HL-60 (cell line): Measurements from ENCODE around the gene GJA5.

Source experiments
- DNase-seq, 2 experiments: peaks; one replicate each; pipeline ENCODE4 v3.0.0-alpha.2; 2010 to 2020; ENCODE audit warnings: low read depth in 1 of 2, low spot score in 1 of 2
- H3K27ac ChIP-seq: fragments of 250-450 bp; sonication (Bioruptor Pico); replicated peaks from 2 replicates; pipeline ENCODE4 v1.5.1; 2020; ENCODE audit warnings: mild to moderate bottlenecking, moderate library complexity
- H3K27me3 ChIP-seq: fragments of 250-450 bp; sonication (Bioruptor Pico); 2 replicates; pipeline ENCODE4 v1.5.1; 2021; ENCODE audit warnings: mild to moderate bottlenecking, moderate library complexity; ENCODE audit not compliant: insufficient read depth, poor library complexity, severe bottlenecking
- H3K4me3 ChIP-seq: replicated peaks from 2 replicates; pipeline ENCODE4 v1.5.1; 2011; ENCODE audit warnings: mild to moderate bottlenecking, control low read depth, low read length; ENCODE audit not compliant: insufficient read depth
- CTCF ChIP-seq: IDR thresholded peaks from one replicate; pipeline ENCODE4 v1.5.1; 2011; ENCODE audit warnings: low read length, control low read depth, inconsistent platforms; ENCODE audit not compliant: insufficient read depth
- GABPA ChIP-seq: IDR thresholded peaks from 2 replicates; pipeline ENCODE4 v1.6.1; 2012; ENCODE audit warnings: low read depth
- POLR2AphosphoS5 ChIP-seq: IDR thresholded peaks from 2 replicates; pipeline ENCODE4 v1.6.1; 2012; ENCODE audit warnings: low read depth
- REST ChIP-seq: IDR thresholded peaks from 2 replicates; pipeline ENCODE4 v1.6.1; 2012; ENCODE audit warnings: low read depth; ENCODE audit not compliant: insufficient replicate concordance
- SPI1 ChIP-seq: IDR thresholded peaks from 2 replicates; pipeline ENCODE4 v1.6.1; 2012; ENCODE audit warnings: low read depth, mild to moderate bottlenecking, borderline replicate concordance

Gene GJA5

GRCh38 chr1:147754661-147755060, 5.7 kb downstream of the GJA5 start:
- Histone ChIP-seq H3K4me3 (no peak overlapping the region), H3K27me3 (no peaks in the 10 kb centered on the region), H3K27ac (no peak overlapping the region)
- no peak for DNase-seq
- TF ChIP-seq REST (no peak), GABPA (no peak), CTCF (no peak), POLR2AphosphoS5 (no peak), SPI1 (no peak)

GRCh38 chr1:147753081-147753480, 7.3 kb downstream of the GJA5 start:
- TF ChIP-seq POLR2AphosphoS5 (no peak), REST (no peak), GABPA (no peak), SPI1 (no peak), CTCF (no peak)
- no peak for DNase-seq
- Histone ChIP-seq H3K27ac (no peak overlapping the region), H3K4me3 (no peak overlapping the region), H3K27me3 (no peaks in the 10 kb centered on the region)

- H3K4me3 ChIP-seq: no peak overlapping the region
- H3K27me3 ChIP-seq: no peaks in the 10 kb centered on the region
- DNase-seq: no peak
- no peak overlapping the region for H3K27ac ChIP-seq
- TF ChIP-seq CTCF (no peak), GABPA (no peak), POLR2AphosphoS5 (no peak), REST (no peak), SPI1 (no peak)
Observed at GRCh38 chr1:147752511-147752910, 7.9 kb downstream of the GJA5 start.
